ENCODE results near the gene ZNF22.

Gene ZNF22

DNA sequence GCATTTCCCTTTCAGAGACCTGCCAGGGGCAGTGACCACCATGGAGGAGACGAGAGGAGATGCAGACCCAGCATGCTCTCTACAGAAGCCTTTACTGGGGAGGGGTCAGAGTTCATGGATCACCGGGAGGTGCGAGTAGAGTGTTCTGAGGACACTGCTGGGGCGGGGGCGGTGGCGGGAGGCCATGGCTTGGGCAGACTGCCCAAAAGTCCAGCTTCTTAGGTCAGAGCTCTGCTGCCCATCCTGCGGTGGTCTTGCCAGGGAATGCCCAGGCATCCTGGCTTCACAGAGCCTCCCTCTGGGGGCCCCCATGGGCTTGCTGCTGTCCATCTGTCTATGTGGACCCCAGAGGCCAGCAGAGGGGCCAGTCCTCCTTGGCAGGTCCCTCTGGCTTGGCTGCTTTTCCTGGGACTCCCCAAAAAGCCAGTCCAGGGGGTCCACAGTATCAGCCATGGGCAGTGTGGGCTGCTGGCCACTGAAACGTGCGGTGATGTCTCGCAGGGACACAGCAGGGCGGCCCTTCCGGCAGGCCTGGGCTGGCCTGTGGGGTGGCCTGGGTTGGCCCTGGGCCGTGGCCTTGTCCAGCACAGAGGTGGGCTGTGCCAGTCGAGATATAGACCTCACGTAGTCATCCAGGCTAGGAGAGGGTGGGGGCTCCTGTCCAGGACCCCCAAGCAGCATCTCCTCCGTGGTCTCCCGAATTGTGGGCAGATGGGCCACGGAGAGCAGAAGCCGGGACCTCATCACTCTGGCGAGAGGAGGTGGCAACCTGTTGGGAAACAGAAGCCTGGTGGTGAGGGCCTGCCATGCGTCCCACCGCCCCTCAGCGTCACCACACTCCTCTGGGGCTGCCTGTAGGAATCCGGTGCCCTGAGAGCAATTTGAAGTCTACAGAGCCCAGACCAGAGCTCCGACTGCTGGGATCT is 23.2 kb upstream of the ZNF22 start:
- no peak for DNase-seq (ENCODE audit: low read depth)

DNA sequence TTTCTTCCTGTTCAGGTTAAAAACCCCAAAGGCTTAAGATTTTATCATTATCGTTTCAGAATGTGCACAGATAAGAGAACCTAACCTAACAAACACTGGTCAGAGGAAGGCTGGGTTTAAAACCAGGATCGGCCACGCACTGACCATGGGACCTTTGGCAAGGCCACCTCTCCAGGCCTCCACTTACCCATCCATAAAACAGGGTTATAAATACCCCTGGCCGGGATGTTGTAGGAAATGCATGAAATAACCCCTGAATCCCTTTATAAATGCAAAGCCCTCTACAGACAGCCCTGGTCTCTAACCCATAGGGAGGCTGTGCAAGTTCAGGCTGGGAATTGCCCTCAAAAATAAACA is 22.5 kb upstream of the ZNF22 start:
- no peak for DNase-seq (ENCODE audit: low read depth)

DNA sequence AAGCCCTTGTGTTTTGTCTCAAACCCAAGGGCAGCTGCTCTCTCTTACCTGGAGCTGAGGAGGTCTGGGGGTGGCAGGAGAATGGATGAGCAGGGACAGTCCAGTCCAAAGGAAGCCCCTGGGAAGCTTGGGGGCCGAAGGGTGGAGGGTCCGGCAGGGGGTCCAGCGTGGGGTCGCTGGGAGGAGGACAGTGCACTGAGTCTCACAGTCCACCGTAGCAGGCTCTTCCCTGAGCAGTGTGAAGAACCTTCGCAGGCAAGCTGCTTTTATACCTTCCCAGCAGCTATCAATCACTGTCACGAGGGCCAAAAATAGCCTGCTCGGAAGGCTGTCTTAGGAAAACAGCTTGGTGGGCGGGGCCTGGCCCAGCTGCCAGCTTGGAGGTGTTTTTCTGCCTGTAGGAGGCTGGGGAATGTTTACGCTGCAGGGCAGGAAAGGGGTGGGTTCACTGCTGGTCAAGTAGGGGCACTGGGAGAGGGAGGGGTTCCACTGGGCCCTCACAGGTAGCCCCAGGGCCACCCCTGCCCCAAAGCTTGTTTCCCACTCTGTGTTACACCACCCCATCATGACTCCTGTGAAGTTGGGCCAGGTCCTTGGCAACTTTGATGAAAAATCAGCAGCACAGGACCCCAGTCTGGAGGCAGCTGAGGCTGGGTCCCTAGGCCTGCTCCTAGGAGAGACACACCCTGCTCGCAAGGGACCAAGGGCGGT is 22.0 kb upstream of the ZNF22 start, which contains the start of gene DEPP1:
Gene DEPP1, minus strand, starts transcription at position 240 of the 711 bp plus-strand sequence. CDS start 779 bp downstream, outside the sequence.
- DNase-seq (ENCODE audit: low read depth) = no peak

DNA sequence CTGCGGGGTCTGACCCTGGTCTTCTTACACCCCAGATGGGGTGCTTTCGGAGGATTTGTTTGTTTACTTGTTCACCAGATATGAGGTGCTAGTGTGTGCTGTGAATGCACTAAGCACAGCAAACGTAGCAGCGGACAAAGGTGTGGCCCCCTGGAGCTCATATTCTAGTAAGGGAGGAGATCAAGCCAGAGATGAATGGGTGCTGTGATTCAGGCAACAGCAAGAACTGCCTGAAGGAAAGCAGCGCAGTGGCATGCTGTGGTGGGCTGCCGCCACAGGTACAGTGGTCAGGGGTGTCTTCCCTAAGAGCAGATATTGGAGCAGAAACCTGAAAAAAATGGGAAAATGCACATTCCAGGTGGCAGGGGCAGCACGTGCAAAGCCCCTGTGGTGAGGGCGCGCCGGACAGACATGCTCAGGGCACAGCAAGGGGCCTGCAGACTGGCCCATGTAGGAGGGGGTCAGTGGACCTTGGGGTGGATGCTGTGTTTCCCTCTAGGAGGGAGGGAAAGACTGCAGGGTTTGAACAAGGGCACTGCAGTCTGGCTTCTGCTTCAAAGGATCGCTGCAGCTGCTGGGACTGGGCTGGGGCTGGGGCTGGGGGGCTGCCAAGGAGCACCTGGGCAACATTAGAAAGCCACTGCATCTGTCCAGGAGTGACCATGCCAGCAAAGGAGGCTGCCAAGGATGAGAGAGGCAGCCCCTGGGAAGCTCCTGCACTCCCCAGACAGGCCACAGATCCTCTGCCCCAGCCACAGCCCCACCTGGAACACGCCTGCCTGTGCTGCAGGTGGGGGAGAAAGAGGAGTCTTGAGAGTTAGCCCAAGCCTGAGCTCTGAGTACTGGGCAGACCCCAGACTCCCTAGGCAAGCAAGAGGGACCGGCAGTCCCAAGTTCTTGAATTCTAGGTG is 21.2 kb upstream of the ZNF22 start:
- no peak for DNase-seq (ENCODE audit: low read depth)

DNA sequence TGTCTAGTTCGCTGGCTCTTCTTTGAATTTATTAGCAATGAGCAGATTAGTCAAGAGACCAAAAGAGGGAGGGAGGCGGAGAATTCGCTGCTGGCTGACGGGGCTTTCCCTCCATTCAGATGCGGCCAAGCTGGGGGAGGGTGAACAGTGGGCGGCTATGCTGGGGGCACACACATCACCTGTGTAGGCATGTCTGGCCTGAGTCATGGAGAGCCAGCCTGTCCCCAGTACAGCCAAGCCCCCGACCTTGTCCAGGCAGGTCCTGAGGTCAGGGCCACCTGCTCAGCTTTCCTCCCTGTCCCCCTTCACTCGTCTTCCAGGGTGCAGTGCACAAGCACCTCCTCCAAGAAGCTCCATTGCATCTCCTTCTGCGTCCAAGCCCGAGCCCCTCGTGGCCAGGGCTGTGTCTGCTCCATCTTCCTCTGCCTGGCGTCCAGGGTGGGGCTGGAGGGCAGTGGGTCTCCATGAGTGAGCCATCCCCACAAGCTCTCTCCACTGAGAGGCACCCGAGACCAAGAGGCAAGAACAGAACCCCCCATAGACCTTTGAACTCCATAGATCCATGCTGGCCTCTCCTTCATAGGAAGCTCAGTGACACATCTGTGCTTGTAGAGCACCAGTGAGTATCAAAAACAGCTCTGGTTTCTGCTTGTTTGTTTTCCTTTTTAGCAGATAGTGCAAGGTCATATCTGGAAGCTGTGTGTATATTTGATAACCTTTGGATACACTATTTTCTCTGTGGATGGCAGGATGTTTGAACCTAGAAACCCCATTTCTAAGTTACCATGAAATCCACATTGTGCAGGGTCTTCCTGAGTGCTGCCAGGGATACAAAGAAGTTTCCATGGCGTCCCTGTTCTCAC is 20.2 kb upstream of the ZNF22 start:
- DNase-seq (ENCODE audit: low read depth) = no peak

DNA sequence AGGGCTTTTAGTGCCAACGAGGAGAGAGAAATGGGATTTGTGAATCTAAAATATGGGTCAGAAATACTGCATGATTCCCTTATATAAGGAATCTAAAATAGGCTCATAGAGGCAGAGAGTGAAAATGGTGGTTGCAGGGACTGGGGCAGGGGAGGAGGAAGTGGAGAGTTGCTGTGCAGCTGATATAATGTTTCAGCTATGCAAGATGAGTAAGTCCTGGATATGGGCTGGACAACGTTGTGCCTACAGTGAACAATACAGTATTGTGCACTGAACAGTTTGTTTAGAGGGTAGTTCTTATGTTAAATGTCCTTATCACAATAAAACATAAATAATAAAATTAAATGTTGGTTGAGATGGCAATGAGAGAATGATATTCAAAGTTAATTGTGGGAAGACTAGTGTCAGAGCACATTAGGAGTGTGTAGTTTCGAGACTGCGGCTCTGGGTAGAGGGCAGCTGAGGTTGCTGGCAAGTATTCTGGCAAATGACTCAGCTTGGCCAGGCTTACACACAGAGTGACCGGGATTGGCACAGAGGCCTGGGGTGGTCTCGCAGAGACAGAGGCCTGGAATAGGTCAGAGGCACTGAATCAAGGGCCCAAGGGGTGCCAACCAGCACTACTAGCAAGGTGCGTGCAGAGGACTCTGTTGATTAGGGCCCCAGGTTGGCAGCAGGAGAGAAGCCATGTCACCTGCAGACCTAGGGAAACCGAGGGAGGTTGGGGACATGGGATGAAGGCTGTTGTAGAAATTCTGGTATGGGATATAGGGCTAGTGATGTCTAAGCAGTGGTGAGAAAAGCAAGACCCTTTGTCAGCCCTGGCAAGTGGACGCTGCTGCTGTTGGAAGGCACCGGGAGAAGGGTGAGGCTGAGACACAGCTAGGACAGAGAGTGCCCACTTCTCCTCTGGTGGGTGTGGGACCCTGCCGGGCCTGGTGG is 19.3 kb upstream of the ZNF22 start:
- no peak for DNase-seq (ENCODE audit: low read depth)

DNA sequence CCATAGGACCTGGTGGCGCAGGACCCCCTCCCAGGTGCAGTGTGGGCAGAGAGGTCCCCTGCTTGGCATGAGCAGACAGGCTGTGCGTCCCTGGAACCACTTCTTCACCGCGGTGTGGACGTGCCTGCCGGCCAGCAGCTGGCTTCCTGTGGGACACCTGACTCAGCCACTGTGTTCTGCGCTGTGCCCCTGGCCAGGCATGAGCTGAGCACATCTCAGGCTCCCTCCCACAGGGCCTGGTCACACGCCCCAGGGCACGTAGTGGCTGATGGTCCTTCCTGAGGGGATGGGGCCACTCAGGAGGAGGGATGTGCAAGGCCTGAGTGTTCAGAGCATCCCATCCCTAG is 18.6 kb upstream of the ZNF22 start:
- no peak for DNase-seq (ENCODE audit: low read depth)

DNA sequence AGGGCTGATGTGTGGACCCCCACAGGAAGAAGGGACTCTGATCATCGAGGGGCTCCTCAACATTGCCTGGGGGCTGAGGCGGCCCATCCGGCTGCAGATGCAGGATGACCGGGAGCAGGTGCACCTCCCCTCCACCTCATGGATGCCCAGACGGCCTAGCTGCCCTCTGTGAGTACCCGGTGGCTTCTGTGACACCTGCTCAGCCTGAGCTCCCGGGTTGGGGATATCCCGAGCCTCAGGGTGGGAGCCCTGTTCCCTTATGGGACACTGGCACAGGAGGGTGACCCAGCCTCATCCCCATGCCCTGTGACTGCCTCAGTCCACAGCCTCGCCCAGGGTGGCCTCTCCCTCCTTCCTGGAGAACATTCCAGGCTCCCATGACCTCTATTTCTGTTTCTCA is 18.2 kb upstream of the ZNF22 start:
- no peak for DNase-seq (ENCODE audit: low read depth)

DNA sequence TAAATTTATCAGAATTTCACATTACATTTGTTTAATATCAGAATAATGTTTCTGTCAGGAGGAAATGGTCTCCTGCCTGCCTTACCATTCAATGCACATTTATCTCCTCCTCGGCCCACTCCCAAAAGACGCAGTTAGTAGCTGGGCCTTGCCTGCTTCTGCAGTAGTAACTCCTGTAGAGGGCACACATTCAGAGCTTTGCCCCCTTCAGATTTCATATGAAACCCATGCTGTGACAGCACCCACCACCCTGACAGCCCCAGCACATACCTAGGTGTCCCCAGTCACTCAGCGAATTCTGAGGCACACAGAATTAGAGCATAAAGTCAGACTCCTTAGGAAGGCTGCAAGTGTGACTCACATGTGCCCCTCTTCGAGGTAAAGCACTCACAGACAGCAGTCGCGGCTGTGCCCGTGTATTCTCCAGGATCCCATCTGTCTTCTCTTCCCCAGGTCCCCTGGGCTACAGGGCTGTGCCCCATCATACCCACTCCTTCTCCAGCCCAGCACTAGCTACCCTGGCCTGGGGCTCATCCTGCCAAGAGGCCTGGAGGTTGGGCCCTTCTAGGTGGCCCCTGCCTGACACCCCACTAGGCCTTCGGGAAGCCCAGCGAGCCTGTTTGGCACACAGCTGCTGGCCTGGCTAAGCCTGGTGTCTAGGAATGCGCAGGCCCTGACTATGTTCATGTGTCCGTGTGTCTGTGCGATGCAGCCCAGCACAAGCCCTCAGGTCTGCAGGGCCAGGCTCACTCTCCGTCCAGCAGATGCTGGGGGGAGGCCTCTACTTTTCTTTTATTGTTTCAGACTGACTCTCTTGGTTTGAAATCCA is 17.4 kb upstream of the ZNF22 start:
- no peak for DNase-seq (ENCODE audit: low read depth)

DNA sequence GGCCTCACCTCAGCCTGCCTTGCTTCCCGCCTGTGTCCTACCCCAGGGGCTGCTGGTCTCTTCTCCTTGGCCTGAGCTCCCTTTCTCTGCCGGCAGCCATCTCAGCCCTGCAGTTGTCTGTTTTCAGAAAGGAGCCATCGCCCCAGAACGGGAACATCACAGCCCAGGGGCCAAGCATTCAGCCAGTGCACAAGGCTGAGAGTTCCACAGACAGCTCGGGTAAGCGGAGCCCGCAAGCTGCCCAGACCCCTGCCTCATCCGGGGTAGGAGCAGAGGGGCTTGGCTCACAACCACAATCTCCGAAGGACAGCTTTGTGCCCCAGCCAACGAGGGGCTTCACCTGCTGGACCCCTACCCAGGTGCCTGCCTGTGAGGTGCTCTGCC is 16.8 kb upstream of the ZNF22 start:
- DNase-seq (ENCODE audit: low read depth) = no peak

DNA sequence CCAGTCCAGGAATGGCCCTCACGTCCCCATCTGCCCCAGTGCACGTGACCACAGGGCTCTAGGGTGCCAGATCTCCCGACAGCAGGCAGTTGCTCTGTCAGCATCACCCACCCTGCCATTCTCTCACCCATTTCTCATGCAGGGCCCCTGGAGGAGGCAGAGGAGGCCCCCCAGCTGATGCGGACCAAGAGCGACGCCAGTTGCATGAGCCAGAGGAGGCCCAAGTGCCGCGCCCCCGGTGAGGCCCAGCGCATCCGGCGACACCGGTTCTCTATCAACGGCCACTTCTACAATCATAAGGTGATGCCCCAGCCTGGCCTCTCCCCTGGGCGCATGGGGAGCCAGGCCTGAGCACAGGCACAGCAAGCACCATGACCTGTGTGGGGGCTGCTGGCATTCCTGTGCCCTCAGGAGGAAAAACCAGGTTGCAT is 16.0 kb upstream of the ZNF22 start:
- no peak for DNase-seq (ENCODE audit: low read depth)

DNA sequence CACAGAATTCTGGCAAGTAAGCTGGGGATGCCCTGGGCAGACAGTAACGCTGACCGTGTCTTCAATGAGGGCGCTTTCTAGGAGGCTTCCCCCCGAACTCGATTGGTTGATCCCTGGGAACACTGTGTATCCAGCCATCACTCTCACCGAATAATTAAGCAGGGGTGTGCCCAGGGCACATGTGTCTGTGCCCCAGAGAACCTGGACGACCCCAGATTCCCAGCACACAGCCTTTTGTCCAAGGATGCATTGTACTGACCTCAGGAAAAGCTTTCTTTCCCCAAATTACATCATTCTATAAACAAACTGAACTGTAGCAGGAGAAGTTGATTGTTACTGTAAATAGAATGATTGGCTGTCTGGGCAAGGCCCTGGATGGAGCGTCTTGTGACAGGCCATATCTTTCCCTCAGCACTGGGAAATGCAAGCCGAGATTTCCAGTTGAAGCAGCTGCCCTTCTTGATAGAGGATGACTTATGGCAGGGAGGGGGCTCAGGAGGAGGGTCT is 15.5 kb upstream of the ZNF22 start:
- DNase-seq (ENCODE audit: low read depth) = no peak

DNA sequence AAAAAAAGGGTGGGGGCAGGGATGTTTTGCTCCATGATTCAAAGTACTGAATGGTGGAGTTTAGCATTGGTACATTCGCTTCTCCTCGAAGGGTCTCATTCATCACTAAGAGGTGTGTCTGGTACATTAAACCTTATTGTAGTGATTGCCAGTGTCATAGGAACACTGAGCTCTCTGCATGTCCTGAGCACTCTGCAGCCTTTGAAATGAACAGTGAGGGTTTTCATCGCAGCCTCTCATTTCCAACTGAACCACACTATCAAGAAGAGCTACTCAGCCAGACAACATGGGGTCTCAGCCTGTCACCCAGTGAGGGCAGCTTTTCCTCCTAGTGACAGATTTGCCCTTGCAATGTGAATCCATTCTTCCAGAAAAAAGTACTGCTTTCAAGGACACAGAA is 14.5 kb upstream of the ZNF22 start:
- no peak for DNase-seq (ENCODE audit: low read depth)

DNA sequence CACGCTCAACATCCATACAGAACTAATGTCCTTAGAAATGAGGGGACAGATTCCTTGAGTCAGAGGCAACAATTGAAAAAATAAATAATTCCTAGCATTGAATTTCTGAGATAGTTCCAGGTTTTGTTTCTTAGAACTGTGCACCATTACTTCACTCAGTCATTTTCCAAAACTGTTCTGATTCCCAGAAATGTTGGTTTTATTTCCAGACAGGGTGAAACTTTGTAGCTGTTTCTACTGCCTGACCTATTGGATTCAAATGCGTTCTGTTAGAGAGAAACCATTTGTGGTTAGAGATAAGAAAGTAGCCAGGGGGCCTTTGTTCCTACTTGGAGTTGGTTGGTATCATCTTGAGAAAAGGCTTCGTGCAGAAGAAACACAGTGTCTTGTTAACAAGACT is 14.1 kb upstream of the ZNF22 start:
- DNase-seq (ENCODE audit: low read depth) = no peak

DNA sequence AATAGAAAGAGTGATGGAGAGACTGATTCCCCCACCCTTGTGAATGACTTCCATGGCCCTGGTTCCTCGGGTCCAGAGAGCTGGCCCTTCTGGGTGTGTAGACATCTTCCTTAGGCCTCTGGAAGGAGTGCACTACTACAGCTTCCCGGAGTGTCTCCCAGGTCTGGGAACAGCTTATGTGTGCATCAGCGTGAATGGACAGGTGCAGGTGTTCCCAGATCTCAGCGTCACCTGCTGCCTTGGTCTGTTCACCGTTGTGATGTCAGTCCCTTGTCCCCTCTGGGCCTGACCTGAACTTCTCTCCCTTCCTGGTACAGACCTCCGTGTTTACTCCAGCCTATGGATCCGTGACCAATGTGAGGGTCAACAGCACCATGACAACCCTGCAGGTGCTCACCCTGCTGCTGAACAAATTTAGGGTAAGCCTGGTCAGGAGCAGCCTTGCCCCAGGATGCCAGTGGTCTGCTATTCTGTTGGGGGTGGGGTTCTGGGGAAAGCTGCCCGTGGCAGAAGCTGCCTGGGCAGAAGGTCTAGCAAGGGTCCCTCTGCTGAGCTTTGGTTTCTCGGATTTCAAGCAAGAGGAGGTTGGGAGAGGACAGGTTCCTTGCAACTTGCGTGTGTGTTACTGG is 11.7 kb upstream of the ZNF22 start:
- DNase-seq (ENCODE audit: low read depth) = no peak

DNA sequence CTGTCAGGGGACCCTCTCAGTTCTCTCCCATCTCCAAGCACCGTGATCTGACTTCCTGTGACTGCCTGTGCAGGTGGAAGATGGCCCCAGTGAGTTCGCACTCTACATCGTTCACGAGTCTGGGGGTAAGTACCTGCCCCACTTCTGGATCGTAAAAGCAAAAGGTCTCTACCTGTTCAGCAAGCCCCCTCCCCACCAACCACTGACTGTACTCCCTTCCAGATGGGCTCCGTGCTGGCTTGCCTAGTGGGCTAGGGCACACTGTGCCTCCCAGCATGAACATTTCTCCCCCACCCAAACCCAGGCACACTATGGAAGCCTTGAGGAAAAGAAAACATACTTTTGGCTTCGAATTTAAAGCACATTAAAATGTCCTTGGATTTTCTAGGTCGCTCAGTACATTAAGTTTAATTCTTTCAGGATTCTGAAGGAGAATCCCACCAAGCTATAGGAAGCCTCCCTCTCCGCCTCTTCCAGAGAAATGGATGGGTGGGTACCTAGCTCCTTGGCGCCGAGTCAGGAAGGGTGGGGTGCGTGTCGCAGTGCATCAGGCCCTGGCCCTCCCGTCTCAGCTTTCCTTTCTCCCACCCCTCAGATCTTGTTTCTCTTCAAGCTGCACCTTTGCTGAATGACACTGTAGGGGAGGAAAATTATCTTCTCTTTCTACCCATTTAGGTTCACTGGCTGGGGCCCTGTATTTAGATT is 11.0 kb upstream of the ZNF22 start:
- DNase-seq (ENCODE audit: low read depth) = no peak

DNA sequence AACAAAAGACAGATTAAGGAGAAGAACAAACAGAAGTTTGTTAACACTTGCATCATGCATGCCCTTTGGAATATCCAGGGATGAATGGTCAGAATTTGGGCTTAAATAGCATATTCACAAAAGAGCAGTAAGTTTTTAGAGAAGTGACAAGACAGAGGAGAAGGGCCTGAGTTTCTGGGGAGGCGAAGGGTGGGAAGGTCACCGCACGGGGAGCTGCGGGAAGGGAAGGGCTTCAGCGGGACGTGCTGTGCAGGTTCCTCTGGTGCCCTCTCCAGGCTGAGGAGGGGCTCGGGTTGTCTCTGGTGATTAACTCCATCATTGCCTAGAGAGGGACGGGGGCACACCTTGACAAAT is 10.4 kb upstream of the ZNF22 start:
- no peak for DNase-seq (ENCODE audit: low read depth)

DNA sequence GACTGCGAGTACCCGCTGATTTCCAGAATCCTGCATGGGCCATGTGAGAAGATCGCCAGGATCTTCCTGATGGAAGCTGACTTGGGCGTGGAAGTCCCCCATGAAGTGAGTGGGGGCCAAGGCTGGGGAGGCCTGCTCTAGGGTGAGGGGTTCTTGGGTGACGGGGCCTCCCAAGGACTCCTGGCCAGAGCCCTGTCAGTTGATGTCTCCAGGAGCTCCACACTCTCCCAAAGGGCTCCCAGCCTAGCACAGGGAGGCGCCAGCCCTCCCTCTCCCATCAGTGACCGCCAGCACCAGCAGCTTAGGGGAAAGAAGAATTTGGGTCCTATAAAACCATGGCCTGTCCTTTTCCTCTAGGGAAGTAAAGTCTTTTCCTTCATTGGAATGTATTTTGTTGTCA is 9.8 kb upstream of the ZNF22 start:
- no peak for DNase-seq (ENCODE audit: low read depth)

All from non-pigmented ciliary epithelial cell (primary cell).